NOMO-1 treated with DMSO at 0.1 percent for 48 hours (cell line): ENCODE data around the gene CALN1.
"Not testable (repeated sequence)": the region's sequence is repeated elsewhere in the genome, so short reads cannot be mapped to it uniquely, and the experiment has no call there.

ENCODE experiments used
- DNase-seq: peaks from one replicate; lab custom pipeline; 2025; ENCODE audit not compliant: unreplicated experiment; lab: John Stamatoyannopoulos, UW

Gene CALN1

GRCh38 chr7:71753956-71754664, 658.0 kb downstream of the CALN1 start:
- DNase-seq = no peak

- DNase-seq = no peak
Measured at GRCh38 chr7:71753236-71753635, 658.9 kb downstream of the CALN1 start.

- DNase-seq = peak; percentile 49
Measured at GRCh38 chr7:71752171-71752935, 659.8 kb downstream of the CALN1 start.

GRCh38 chr7:71750290-71750689, 661.8 kb downstream of the CALN1 start:
- DNase-seq = no peak

DNA sequence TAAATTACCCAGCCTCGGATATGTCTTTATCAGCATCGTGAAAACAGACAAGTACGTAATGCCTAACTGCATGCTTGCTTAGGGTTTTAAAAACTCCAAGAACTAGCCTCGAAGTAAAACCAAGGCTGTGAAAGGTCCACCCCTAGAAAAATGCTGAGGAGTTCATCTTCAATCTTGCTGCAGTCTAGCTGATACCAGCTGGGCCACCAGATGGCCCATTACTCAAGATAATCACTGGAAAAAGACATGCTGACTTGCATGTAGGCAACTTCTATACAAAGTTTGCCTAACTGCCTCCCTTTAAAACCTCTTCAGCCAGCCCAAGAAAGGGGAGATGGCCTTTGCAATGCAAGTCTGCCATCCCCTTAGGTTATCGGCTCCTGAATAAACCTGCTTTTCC, 666.1 kb downstream of the CALN1 start:
- no peak for DNase-seq

DNA sequence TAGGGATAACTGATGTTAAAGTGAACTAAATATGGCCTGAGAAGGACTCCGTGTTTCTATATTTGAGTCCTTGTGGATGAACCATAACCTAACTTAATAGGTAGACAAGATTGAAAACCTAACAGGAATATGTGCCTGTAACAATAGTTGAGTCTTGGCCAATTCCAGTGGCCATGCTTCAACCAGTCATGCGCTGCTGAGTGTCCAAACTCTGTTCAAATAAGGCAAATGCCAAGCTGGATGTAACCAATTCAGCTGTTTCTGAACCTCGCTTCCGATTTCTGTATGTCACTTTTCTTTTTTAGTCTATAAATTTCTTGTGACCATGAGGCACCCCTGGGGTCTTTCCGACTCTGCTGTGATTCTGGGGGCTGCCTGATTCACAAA, 672.0 kb downstream of the CALN1 start:
- DNase-seq = no peak

DNA sequence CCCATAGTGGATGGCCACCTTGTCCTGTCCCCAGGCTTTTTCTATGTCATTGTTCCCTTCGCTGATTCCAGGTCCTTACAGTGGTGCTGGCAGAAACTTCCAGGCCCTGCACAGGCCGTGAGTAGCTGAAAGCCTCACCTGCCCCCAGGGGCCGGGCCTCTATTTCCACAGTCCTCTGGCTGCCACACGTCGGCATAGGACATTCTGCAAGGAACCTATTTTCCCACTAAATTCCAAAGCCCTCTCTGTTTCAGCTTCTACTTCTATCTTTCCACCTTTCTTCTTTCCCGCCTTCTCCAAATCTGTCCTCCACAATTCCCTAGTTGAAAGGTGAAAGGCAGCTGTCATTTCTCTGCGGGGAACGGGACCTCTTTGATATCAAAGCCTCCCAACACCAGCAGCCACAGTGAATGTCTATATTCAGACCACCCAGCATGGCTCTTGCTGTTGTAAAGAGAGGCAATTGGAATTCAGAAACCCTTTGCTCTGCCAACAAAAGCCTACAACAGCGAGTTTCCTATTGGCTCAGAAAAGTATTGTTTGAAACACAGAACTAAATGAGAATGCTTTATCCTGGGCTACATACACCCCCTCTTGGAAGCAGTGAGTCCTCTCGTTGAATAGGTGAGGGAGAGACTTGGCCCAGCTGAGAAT, 672.5 kb downstream of the CALN1 start:
- no peak for DNase-seq

DNA sequence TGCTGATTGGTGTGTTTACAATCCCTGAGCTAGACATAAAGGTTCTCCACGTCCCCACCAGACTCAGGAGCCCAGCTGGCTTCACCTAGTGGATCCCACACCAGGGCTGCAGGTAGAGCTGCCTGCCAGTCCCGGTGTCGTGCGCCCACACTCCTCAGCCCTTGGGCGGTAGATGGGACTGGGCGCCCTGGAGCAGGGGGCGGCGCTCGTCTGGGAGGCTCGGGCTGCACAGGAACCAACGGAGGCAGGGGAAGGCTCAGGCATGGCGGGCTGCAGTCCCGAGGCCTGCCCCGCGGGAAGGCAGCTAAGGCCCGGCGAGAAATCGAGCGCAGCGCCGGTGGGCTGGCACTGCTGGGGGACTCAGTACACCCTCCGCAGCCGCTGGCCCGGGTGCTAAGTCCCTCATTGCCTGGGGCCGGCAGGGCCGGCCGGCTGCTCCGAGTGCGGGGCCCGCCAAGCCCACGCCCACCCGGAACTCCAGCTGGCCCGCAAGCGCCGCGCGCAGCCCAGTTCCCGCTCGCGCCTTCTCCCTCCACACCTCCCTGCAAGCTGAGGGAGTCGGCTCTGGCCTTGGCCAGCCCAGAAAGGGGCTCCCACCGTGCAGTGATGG, 674.1 kb downstream of the CALN1 start:
- DNase-seq = not testable (repeated sequence)

DNA sequence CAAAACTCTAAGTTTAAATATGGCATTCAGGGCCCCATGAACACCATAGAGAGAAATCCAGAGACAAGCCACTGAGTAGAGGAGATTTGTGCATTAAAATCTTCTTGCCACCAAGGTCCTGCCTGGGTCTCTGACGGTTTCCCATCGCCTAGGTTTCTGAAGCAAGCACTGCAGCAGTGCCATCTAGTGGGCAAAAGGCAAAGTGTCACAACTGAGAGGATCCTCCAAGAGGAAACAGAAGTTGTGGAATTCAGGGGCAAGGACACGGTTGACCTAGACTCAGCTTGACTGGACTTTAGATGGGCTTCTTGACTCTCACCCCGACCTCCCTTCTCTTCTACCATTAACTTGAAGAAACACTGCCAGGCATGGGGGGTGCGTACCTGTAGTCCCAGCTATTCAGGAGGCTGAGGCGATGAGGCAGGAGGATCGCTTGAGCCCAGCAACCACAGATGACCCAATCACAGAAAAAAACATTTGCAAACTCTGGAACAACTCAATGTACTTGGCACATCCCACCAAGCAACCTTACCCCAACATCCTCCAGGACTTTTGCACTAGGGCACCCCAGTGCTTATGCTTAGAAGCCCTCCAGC, 676.1 kb downstream of the CALN1 start:
- peak; percentile 70 for DNase-seq

- DNase-seq = peak; percentile 79
Measured at GRCh38 chr7:71733107-71733870, 678.8 kb downstream of the CALN1 start.

- no peak for DNase-seq
Measured at GRCh38 chr7:71731740-71732139, 680.4 kb downstream of the CALN1 start.
